Measurements from ENCODE around the gene LGALS9. TPM values are rescaled to one million over a fixed set of nuclear protein-coding genes. Genes with fewer than 3 reads are reported as not detected.
"Not testable (repeated sequence)": the region's sequence is repeated elsewhere in the genome, so short reads cannot be mapped to it uniquely, and the experiment has no call there.

The LGALS9 gene
- total RNA-seq, 3 donors from 2014 or later: 217 to 573 (median 482) TPM

- no peak overlapping the region for H3K4me3 ChIP-seq
- no peak for TF ChIP-seq CTCF (IDR thresholded peaks at IDR 0.05)
- DNase-seq: peak in 2 of 3 donors; percentile 34 to 72
- H3K36me3 ChIP-seq (ENCODE audit: low read depth): no peaks in the 10 kb centered on the region
- H3K9me3 ChIP-seq: no peaks in the 10 kb centered on the region
- peaks cover 42% of the 10 kb centered on the region for H3K4me1 ChIP-seq (ENCODE audit: low read depth)
- intact Hi-C loops (cut with DNase I, micrococcal nuclease): no loop called here
- ATAC-seq: peak; percentile 35
Observed at GRCh38 chr17:27635275-27635823, 4.4 kb downstream of the LGALS9 start.

GRCh38 chr17:27636005-27636520 is 5.1 kb downstream of the LGALS9 start:
- intact Hi-C loops (cut with DNase I, micrococcal nuclease); H3K9me3 ChIP-seq; H3K36me3 ChIP-seq (ENCODE audit: low read depth); H3K4me3 ChIP-seq: not testable (repeated sequence)
- DNase-seq (peak in 2 of 3 donors; percentile 40 to 63), ATAC-seq (peak; percentile 67)
- peaks cover 37% of the 10 kb centered on the region for H3K4me1 ChIP-seq (ENCODE audit: low read depth)

GRCh38 chr17:27637818-27638217 is 6.8 kb downstream of the LGALS9 start:
- H3K9me3 ChIP-seq; H3K4me3 ChIP-seq; H3K36me3 ChIP-seq (ENCODE audit: low read depth); ATAC-seq; intact Hi-C loops (cut with DNase I, micrococcal nuclease): not testable (repeated sequence)
- DNase-seq: peak in 1 of 3 donors; percentile 18
- peaks cover 31% of the 10 kb centered on the region for H3K4me1 ChIP-seq (ENCODE audit: low read depth)

- DNase-seq; H3K9me3 ChIP-seq; H3K36me3 ChIP-seq (ENCODE audit: low read depth); intact Hi-C loops (cut with DNase I, micrococcal nuclease); H3K4me3 ChIP-seq: not testable (repeated sequence)
- peak; percentile 61 for ATAC-seq
- peaks cover 24% of the 10 kb centered on the region for H3K4me1 ChIP-seq (ENCODE audit: low read depth)
Observed at GRCh38 chr17:27638415-27638914, 7.5 kb downstream of the LGALS9 start.

GRCh38 chr17:27640790-27641189 is 9.8 kb downstream of the LGALS9 start:
- intact Hi-C loops (cut with DNase I, micrococcal nuclease): no loop called here
- H3K9me3 ChIP-seq: no peaks in the 10 kb centered on the region
- TF ChIP-seq CTCF (IDR thresholded peaks at IDR 0.05): no peak
- ATAC-seq: no peak
- DNase-seq: no peak
- peaks cover 4% of the 10 kb centered on the region for H3K4me1 ChIP-seq (ENCODE audit: low read depth)
- no peak overlapping the region for H3K4me3 ChIP-seq
- H3K36me3 ChIP-seq (ENCODE audit: low read depth): no peaks in the 10 kb centered on the region

- peaks cover 29% of the 10 kb centered on the region for H3K4me1 ChIP-seq (ENCODE audit: low read depth)
- TF ChIP-seq CTCF (IDR thresholded peaks at IDR 0.05): no peak
- no peaks in the 10 kb centered on the region for H3K9me3 ChIP-seq
- H3K36me3 ChIP-seq (ENCODE audit: low read depth): no peaks in the 10 kb centered on the region
- no peak for DNase-seq
- intact Hi-C loops (cut with DNase I, micrococcal nuclease): no loop called here
- H3K4me3 ChIP-seq: no peak overlapping the region
- no peak for ATAC-seq
Observed at GRCh38 chr17:27644586-27644985, 13.6 kb downstream of the LGALS9 start.

GRCh38 chr17:27645621-27646020 is 14.6 kb downstream of the LGALS9 start:
- peak; percentile 42 for ATAC-seq
- DNase-seq; H3K36me3 ChIP-seq (ENCODE audit: low read depth); intact Hi-C loops (cut with DNase I, micrococcal nuclease); H3K4me3 ChIP-seq; H3K9me3 ChIP-seq: not testable (repeated sequence)
- H3K4me1 ChIP-seq (ENCODE audit: low read depth): peaks cover 29% of the 10 kb centered on the region

- Histone ChIP-seq H3K4me1 (ENCODE audit: low read depth) (peaks cover 29% of the 10 kb centered on the region), H3K9me3 (no peaks in the 10 kb centered on the region), H3K4me3 (no peak overlapping the region), H3K36me3 (ENCODE audit: low read depth) (no peaks in the 10 kb centered on the region)
- DNase-seq (peak in 1 of 3 donors; percentile 53), ATAC-seq (peak; percentile 37)
- intact Hi-C loops (cut with DNase I, micrococcal nuclease): no loop called here
- TF ChIP-seq CTCF (IDR thresholded peaks at IDR 0.05): no peak
Observed at GRCh38 chr17:27646232-27646631, 15.2 kb downstream of the LGALS9 start.
